GM12865 (cell line): ENCODE results near the gene TNP2.

Source experiments
- DNase-seq: peaks from one replicate; pipeline ENCODE4 v3.0.0; 2010; ENCODE audit warnings: low read depth
- H3K4me3 ChIP-seq: 2 replicates; pipeline ENCODE4 v1.5.1; 2011; ENCODE audit warnings: mild to moderate bottlenecking, low read depth, low read length, control low read depth
- TF ChIP-seq, protein P1 (sequence below): IDR thresholded peaks from 2 replicates; pipeline ENCODE4 v1.5.1; 2011; ENCODE audit warnings: low read length, control low read depth, low read depth, inconsistent platforms; ENCODE audit not compliant: insufficient read depth; ENCODE audit errors: missing control alignments

Gene TNP2

DNA sequence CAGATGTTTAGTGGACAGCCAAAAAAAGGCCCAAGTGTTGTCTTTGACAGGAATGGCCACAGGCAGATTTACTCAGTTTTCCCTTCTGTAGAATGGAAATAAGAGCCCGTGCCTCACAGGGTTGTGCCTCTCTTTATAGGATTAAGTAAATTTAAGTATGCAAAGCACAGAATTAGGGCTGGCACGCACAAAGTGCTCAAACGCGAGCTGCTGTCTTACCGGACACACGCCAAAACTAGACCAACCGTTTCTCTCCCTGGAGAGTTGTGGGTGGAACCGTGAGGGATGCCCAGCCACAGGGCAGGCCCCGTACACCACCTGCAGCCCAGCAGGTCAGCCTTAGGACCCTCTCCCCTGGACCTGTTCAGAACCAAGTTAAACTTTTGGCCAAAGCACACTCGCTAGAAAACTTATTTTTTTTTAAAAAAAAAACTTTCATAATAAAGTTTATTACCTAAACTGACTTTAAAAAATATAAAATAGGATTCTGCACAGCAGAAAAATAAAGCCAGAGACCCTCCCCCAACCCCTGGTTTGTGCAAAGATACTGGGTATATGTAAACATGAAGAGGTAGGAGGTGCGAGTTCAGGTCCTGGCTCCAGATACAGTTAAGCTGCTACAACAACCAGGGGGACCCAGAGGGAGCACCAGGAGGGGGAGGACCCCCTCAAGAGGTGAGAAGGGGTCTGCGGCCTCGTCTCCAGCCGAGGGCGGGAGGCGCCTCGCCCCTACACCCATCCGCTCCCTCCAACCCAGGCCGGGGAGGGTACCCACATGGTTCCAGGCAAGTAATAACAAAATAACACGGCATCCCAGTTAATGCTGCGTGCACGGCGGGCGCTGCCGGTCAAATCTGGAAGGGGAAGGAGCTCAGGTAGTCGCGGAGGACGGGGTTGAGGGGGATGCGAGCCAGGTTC is 14.9 kb downstream of the TNP2 start:
- TF ChIP-seq, protein P1, sequence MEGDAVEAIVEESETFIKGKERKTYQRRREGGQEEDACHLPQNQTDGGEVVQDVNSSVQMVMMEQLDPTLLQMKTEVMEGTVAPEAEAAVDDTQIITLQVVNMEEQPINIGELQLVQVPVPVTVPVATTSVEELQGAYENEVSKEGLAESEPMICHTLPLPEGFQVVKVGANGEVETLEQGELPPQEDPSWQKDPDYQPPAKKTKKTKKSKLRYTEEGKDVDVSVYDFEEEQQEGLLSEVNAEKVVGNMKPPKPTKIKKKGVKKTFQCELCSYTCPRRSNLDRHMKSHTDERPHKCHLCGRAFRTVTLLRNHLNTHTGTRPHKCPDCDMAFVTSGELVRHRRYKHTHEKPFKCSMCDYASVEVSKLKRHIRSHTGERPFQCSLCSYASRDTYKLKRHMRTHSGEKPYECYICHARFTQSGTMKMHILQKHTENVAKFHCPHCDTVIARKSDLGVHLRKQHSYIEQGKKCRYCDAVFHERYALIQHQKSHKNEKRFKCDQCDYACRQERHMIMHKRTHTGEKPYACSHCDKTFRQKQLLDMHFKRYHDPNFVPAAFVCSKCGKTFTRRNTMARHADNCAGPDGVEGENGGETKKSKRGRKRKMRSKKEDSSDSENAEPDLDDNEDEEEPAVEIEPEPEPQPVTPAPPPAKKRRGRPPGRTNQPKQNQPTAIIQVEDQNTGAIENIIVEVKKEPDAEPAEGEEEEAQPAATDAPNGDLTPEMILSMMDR: no peak
- peak; percentile 76 for DNase-seq
- H3K4me3 ChIP-seq: peak overlapping the region; percentile 68

DNA sequence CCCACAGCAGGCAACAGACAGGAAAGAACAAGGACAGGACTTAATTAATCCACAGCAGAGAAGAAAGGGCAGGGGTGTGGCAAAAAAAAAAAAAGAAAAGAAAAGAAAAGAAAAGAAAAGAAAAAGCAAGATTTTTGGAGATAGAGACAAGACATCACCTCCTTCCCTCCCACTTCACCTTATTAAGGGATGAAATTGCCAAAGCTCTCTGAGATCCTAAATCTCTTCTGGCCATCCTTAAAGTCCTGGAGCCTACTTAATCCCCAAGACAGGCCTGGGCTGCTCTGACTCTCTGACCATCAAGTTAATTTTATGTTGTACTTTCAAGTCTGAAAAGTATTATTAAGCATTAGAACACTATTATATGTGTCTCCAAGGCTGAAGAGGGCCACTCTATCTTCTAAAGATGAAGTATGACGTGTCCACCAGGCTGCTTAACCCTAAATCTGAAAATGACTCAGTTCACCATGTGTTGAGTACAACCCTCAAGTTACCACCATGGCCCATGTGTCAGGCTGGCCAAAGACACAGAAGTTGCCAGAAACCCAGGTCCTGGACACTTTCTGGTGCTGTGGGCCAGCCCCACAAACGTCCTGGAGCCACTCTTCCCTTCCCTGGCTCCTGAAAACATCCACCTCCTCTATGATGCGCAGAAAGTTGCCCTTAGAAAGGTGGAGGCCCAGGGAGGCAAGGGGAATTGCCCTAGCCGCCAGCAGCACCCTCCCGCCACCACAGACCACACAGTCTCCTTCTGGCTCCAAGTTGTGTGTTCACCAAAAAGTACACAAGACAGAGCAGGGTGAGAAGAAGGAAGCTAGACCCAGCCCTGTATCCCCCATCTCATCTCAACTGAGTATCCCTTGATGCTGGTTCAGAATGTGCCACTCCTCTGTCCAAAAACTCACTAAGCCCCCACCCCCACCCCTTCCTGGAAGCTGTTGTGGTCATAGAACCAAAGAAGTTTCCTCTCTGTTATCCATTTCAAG is 15.8 kb downstream of the TNP2 start:
- peak overlapping the region; percentile 68 for H3K4me3 ChIP-seq
- TF ChIP-seq, protein P1: no peak
- DNase-seq: peak; percentile 64

DNA sequence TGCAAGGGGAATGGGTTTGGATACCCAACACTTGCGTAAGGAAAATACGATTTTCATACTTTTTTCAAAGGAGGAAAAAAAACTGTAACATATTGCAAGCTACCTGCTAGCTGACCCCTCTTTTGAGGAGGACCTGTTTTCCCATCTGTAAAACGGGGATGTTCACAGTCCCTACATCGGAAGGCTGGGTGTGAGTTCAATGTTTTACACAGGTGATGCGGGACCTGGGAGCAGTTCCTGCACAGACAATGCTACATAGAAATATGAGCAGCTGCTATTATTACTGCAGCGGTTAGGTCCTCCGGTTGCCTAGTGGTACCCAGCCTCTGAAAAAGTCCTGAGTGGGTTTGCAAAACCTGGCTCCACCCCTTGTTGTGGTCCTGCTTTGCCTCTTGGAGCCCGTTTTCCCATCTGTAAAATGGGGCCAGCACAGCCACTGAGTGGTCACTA is 16.6 kb downstream of the TNP2 start:
- DNase-seq: no peak
- TF ChIP-seq, protein P1: no peak
- peak overlapping the region; percentile 68 for H3K4me3 ChIP-seq

DNA sequence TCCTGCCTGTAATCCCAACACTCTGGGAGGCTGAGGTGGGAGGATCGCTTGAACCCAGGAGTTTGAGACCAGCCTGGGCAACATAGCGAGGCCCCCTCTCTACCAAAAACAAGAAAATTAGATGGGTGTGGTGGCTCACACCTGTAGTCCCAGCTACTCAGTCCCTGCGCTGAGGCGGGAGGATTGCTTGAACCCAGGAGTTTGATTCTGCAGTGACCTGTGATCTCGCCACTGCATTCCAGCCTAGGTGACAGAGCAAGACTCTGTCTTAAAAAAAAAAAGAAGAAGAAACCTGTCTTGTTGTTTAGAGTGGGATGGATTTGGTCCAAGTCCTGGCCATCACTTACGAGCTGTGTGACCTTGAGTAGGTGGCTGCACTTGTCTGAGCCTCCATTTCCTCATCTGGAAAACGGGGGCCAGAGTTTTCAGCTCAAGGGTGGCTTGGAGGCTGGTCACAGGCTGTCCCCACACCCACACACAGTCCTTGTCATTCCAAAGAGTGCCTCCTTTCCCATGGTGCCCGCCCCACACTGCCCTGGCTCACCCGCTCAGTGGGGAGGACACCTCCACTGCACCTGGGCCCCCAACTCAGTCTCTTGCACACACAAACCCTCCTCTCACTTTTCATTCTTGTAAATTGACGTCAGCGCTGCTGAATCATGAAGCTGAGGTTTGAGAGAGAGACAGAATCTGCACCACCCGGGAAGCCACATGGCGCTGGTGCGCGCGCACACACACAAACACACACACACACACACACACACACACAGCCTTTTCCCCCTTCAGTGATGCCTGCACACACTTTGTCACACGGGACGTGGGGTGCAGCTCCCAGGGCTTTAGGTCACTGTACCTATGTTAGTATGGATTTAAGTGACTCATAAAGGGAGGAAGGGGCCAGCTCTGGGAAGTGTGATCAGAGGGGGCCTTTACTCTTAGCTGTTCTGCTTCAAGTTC is 17.3 kb downstream of the TNP2 start:
- TF ChIP-seq, protein P1: no peak
- H3K4me3 ChIP-seq: peak overlapping the region; percentile 68
- peak; percentile 77 for DNase-seq

DNA sequence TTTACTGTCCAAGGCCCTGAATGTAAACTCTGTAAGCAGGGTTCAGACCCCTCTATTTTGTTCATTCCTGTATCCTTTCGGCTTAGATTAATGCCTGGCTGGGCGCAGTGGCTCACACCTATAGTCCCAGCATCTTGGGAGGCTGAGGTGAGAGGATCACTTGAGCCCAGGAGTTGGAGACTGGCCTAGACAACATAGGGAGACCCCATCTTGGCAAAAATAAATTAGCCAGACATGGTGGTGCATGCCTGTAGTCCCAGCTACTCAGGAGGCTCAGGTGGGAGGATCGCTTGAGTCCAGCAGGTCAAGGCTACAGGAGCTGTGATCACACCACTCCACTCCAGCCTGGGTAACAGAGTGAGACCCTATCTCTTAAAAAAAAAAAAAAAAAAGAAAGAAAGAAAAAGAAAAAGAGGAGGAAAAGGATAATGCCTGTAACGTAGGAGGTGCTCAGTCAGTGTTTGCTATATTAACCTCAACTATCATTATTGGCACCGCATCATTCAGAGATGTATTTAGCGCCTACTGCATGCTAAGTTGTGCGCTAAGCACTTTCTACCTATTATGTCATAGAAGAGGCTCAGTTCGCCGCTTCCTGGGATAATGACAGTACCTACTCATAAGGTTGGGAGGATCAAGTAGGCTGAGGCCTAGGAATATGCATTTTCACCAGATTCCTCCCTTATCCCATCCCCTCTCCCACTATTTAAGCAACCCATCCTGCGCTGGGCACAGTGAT is 18.2 kb downstream of the TNP2 start:
- no peak for DNase-seq

More for the DNA sequence above, 18.2 kb downstream of the TNP2 start:
- TF ChIP-seq, protein P1: no peak
- H3K4me3 ChIP-seq: peak overlapping the region; percentile 57
